Calu3 (cell line): ENCODE data around the gene WSCD2. TPM values are rescaled to one million over a fixed set of nuclear protein-coding genes. Genes with fewer than 3 reads are reported as not detected.

Source experiments
- BruUV-seq: library from RNA; stranded (reverse); fragments of 400-500 nt; replicated peaks from 2 replicates; lab custom pipeline; 2021; lab: Mats Ljungman, UMichigan
- CTCF ChIA-PET: fragments of 300-600 bp; sonication (Branson Sonifier 250); formaldehyde crosslinking; loops from one replicate; lab custom pipeline; 2022; ENCODE audit warnings: antibody characterized with exemption; lab: Charles Lee
- DNase-seq: peaks from one replicate; pipeline ENCODE4 v3.0.0; 2022
- H3K27ac Mint-ChIP-seq: one replicate; pipeline ENCODE4 v1.8.0; 2022; ENCODE audit warnings: mixed read lengths; ENCODE audit not compliant: unreplicated experiment
- H3K27me3 Mint-ChIP-seq: one replicate; pipeline ENCODE4 v1.8.0; 2022; ENCODE audit warnings: mixed read lengths; ENCODE audit not compliant: unreplicated experiment
- H3K36me3 Mint-ChIP-seq: one replicate; pipeline ENCODE4 v1.8.0; 2022; ENCODE audit warnings: mild to moderate bottlenecking, moderate library complexity, mixed read lengths; ENCODE audit not compliant: insufficient read depth, unreplicated experiment
- H3K4me1 Mint-ChIP-seq: one replicate; pipeline ENCODE4 v1.8.0; 2022; ENCODE audit warnings: mild to moderate bottlenecking, low read depth, mixed read lengths; ENCODE audit not compliant: unreplicated experiment
- H3K4me3 Mint-ChIP-seq: one replicate; pipeline ENCODE4 v1.8.0; 2022; ENCODE audit warnings: mild to moderate bottlenecking, low read depth, moderate library complexity, mixed read lengths; ENCODE audit not compliant: unreplicated experiment
- H3K9me3 Mint-ChIP-seq: one replicate; pipeline ENCODE4 v1.8.0; 2022; ENCODE audit warnings: low read depth, mixed read lengths; ENCODE audit not compliant: unreplicated experiment
- CTCF ChIP-seq: fragments of 200-600 bp; IDR thresholded peaks from one replicate; pipeline ENCODE4 v1.8.0; 2022; ENCODE audit warnings: antibody characterized with exemption; ENCODE audit not compliant: unreplicated experiment
- intact Hi-C: fragments of 100-400 bp; cut with micrococcal nuclease; formaldehyde crosslinking; loops from one replicate; pipeline ENCODE4 v1.10.0; 2022; ENCODE audit not compliant: unreplicated experiment
- total RNA-seq: library from RNA; stranded (reverse); gene quantifications from 2 replicates; pipeline ENCODE4 v1.2.3, GENCODE V29; 2022

WSCD2 gene
- total RNA-seq, 1 experiment from 2014 or later = not detected

GRCh38 chr12:108207791-108208730 is 79.0 kb downstream of the WSCD2 start:
- no TSS peak for BruUV-seq
- intact Hi-C loops = no loop called here
- no peaks in the 10 kb centered on the region for H3K4me1 Mint-ChIP-seq
- no peak overlapping the region for H3K4me3 Mint-ChIP-seq
- no peak overlapping the region for H3K27ac Mint-ChIP-seq
- peaks cover 71% of the 10 kb centered on the region for H3K27me3 Mint-ChIP-seq
- CTCF ChIA-PET = interaction anchor here (1.2 kb wide), 1 partner anchor 9 kb away, joined by 3 read pairs; no protein-coding TSS in a partner anchor
- DNase-seq = no peak
- H3K36me3 Mint-ChIP-seq = no peaks in the 10 kb centered on the region
- no peak for TF ChIP-seq CTCF
- H3K9me3 Mint-ChIP-seq = no peaks in the 10 kb centered on the region

GRCh38 chr12:108210001-108210400 is 80.9 kb downstream of the WSCD2 start:
- no peak for DNase-seq
- no TSS peak for BruUV-seq
- intact Hi-C loops = no loop called here
- Mint-ChIP-seq H3K4me1 (no peaks in the 10 kb centered on the region), H3K27me3 (peaks cover 52% of the 10 kb centered on the region), H3K9me3 (no peaks in the 10 kb centered on the region), H3K36me3 (no peaks in the 10 kb centered on the region), H3K4me3 (no peak overlapping the region), H3K27ac (no peak overlapping the region)
- CTCF ChIA-PET = no interaction called here
- TF ChIP-seq CTCF = no peak

GRCh38 chr12:108211157-108211556 is 82.1 kb downstream of the WSCD2 start:
- TF ChIP-seq CTCF = no peak
- intact Hi-C loops = no loop called here
- no peak overlapping the region for H3K27ac Mint-ChIP-seq
- no peaks in the 10 kb centered on the region for H3K9me3 Mint-ChIP-seq
- no peaks in the 10 kb centered on the region for H3K4me1 Mint-ChIP-seq
- H3K27me3 Mint-ChIP-seq = peaks cover 47% of the 10 kb centered on the region
- no peaks in the 10 kb centered on the region for H3K36me3 Mint-ChIP-seq
- no peak overlapping the region for H3K4me3 Mint-ChIP-seq
- BruUV-seq = no TSS peak
- DNase-seq = no peak
- CTCF ChIA-PET = interaction anchor here (1.0 kb wide), 1 partner anchor 23 kb away, joined by 4 read pairs; no protein-coding TSS in a partner anchor

- H3K4me3 Mint-ChIP-seq = no peak overlapping the region
- no peak for TF ChIP-seq CTCF
- no peaks in the 10 kb centered on the region for H3K9me3 Mint-ChIP-seq
- intact Hi-C loops = no loop called here
- H3K27ac Mint-ChIP-seq = no peak overlapping the region
- H3K27me3 Mint-ChIP-seq = peaks cover 41% of the 10 kb centered on the region
- CTCF ChIA-PET = no interaction called here
- no peaks in the 10 kb centered on the region for H3K4me1 Mint-ChIP-seq
- BruUV-seq = no TSS peak
- no peak for DNase-seq
- H3K36me3 Mint-ChIP-seq = no peaks in the 10 kb centered on the region
These were observed 84.9 kb downstream of the WSCD2 start for GRCh38 chr12:108213871-108214445.
